BLaER1 (cell line): ENCODE data around the gene VSTM5.

Experiments
- H3K27ac ChIP-seq: shearing (Covaris generic); formaldehyde crosslinking; 2 replicates; pipeline ENCODE4 v1.8.1; 2022
- H3K27me3 ChIP-seq: shearing (Covaris generic); formaldehyde crosslinking; 2 replicates; pipeline ENCODE4 v1.8.1; 2022
- H3K36me3 ChIP-seq: shearing (Covaris generic); formaldehyde crosslinking; 2 replicates; pipeline ENCODE4 v1.8.1; 2022
- H3K4me1 ChIP-seq: shearing (Covaris generic); formaldehyde crosslinking; 2 replicates; pipeline ENCODE4 v1.8.1; 2022
- H3K4me2 ChIP-seq: shearing (Covaris generic); formaldehyde crosslinking; 2 replicates; pipeline ENCODE4 v1.8.1; 2022
- H3K4me3 ChIP-seq: shearing (Covaris generic); formaldehyde crosslinking; 2 replicates; pipeline ENCODE4 v1.8.1; 2022
- H3K9ac ChIP-seq: shearing (Covaris generic); formaldehyde crosslinking; 2 replicates; pipeline ENCODE4 v1.8.1; 2022
- H3K9me3 ChIP-seq: shearing (Covaris generic); formaldehyde crosslinking; 2 replicates; pipeline ENCODE4 v1.8.1; 2022
- H4K20me1 ChIP-seq: shearing (Covaris generic); formaldehyde crosslinking; 2 replicates; pipeline ENCODE4 v1.8.1; 2022
- Cebpa-rat ChIP-seq: shearing (Covaris generic); IDR thresholded peaks from 2 replicates; pipeline ENCODE4 v1.8.1; 2022

The VSTM5 gene

DNA sequence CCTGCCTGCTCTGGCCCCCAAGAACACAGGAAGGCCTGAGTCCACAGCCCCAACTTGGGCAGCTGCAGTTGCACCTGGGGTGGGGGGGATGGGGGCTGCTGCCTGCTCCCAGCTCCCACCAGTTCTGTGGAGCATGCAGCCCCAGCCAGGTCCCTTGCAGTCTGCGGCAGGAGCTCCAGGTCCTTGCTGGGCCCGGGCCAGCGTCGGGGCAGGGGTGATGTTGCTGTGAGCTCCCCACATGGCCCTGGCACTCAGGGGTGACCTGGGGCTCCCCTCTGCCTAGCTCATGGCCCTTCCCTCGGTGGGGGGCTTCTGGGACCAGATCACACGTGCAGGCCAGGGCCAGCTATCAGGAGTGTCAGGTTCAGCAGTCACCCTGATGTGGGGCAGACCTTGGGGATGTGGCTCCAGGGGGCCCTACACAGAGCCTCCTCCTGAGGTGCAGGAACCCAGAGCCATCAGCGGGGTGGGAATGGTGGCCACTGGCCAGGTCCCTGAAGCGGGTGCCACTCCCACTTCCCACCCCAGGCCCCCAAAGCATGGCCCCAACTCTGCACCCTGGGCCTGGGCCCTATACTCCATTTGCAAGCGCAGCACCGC, 76.7 kb downstream of the VSTM5 start:
- Histone ChIP-seq H3K9ac (no peak overlapping the region), H3K27ac (no peak overlapping the region), H3K36me3 (peaks cover 15% of the 10 kb centered on the region), H3K4me2 (no peak overlapping the region), H3K4me1 (peaks cover 24% of the 10 kb centered on the region), H4K20me1 (no peaks in the 10 kb centered on the region), H3K9me3 (peaks cover 37% of the 10 kb centered on the region), H3K4me3 (no peak overlapping the region), H3K27me3 (no peaks in the 10 kb centered on the region)
- no peak for TF ChIP-seq Cebpa-rat

GRCh38 chr11:93773045-93773477, 77.4 kb downstream of the VSTM5 start:
- H4K20me1 ChIP-seq: no peaks in the 10 kb centered on the region
- peaks cover 24% of the 10 kb centered on the region for H3K4me1 ChIP-seq
- H3K36me3 ChIP-seq: peaks cover 15% of the 10 kb centered on the region
- H3K27ac ChIP-seq: no peak overlapping the region
- no peak overlapping the region for H3K9ac ChIP-seq
- H3K27me3 ChIP-seq: no peaks in the 10 kb centered on the region
- H3K9me3 ChIP-seq: peaks cover 37% of the 10 kb centered on the region
- no peak overlapping the region for H3K4me3 ChIP-seq
- no peak for TF ChIP-seq Cebpa-rat
- H3K4me2 ChIP-seq: no peak overlapping the region

DNA sequence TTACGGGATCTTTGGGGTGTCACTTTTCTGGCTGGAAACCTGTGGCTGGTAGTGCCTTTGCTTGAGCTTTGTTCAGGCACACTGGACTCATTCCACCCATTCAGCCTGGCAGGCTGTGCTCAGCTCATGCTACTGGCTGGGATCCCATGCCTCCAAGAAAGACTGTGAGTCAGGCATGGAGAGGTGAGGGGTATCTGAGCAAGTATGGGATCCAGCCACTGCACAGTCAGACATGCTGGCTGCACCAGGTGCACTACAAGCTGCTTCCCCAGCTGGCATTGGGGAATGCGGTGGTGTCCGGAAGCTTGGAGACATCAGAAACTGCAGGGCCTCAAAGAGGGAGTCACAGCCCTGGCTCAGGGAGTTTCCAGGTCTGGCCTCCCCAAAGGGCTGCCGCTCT, 78.3 kb downstream of the VSTM5 start:
- Histone ChIP-seq H3K4me1 (peaks cover 24% of the 10 kb centered on the region), H3K36me3 (peaks cover 17% of the 10 kb centered on the region), H4K20me1 (no peaks in the 10 kb centered on the region), H3K27ac (no peak overlapping the region), H3K4me2 (no peak overlapping the region), H3K4me3 (no peak overlapping the region), H3K27me3 (no peaks in the 10 kb centered on the region), H3K9me3 (peaks cover 39% of the 10 kb centered on the region), H3K9ac (no peak overlapping the region)
- no peak for TF ChIP-seq Cebpa-rat

DNA sequence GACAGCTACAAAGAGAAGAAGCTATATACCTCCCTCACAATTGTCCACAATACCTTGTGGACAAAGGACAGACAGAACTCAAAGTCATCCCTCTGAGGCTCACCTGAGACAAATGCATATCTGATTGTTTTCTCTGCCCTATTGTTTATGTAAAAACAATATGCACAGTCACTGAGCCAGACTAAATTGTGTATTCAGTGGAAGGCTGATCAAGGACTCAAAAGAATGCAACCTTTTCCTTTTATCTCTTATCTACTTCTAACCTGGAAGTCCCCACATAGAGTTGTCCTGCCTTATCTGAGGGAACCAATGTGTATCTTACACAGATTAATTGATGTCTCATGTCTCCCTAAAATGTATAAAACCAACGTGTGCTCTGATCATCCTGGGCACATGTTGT, 80.3 kb downstream of the VSTM5 start:
- Histone ChIP-seq H3K4me2 (no peak overlapping the region), H3K9me3 (peaks cover 30% of the 10 kb centered on the region), H3K9ac (no peak overlapping the region), H3K36me3 (peaks cover 26% of the 10 kb centered on the region), H3K27me3 (no peaks in the 10 kb centered on the region), H4K20me1 (no peaks in the 10 kb centered on the region), H3K4me1 (peaks cover 12% of the 10 kb centered on the region), H3K4me3 (no peak overlapping the region), H3K27ac (no peak overlapping the region)
- no peak for TF ChIP-seq Cebpa-rat
